22Rv1 (cell line): ENCODE measurements around the gene EXOSC1.

Source experiments
- H3K27ac ChIP-seq: fragments of 450-650 bp; 2 replicates; pipeline ENCODE4 v1.5.1; 2017
- ZFX ChIP-seq: fragments of 450-650 bp; IDR thresholded peaks from 2 replicates; pipeline ENCODE4 v1.6.1; 2017; ENCODE audit warnings: antibody characterized with exemption, borderline replicate concordance
- TF ChIP-seq, protein P1 (sequence below): fragments of 450-650 bp; IDR thresholded peaks from 2 replicates; pipeline ENCODE4 v1.5.1; 2017; ENCODE audit warnings: mild to moderate bottlenecking

EXOSC1 gene

GRCh38 chr10:97399843-97400545, 45.8 kb downstream of the EXOSC1 start:
- TF ChIP-seq ZFX: no peak
- TF ChIP-seq, protein P1, sequence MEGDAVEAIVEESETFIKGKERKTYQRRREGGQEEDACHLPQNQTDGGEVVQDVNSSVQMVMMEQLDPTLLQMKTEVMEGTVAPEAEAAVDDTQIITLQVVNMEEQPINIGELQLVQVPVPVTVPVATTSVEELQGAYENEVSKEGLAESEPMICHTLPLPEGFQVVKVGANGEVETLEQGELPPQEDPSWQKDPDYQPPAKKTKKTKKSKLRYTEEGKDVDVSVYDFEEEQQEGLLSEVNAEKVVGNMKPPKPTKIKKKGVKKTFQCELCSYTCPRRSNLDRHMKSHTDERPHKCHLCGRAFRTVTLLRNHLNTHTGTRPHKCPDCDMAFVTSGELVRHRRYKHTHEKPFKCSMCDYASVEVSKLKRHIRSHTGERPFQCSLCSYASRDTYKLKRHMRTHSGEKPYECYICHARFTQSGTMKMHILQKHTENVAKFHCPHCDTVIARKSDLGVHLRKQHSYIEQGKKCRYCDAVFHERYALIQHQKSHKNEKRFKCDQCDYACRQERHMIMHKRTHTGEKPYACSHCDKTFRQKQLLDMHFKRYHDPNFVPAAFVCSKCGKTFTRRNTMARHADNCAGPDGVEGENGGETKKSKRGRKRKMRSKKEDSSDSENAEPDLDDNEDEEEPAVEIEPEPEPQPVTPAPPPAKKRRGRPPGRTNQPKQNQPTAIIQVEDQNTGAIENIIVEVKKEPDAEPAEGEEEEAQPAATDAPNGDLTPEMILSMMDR: no peak
- peak overlapping the region; percentile 85 for H3K27ac ChIP-seq

GRCh38 chr10:97396056-97396455, 49.8 kb downstream of the EXOSC1 start:
- H3K27ac ChIP-seq: no peak overlapping the region
- no peak for TF ChIP-seq ZFX
- TF ChIP-seq, protein P1: no peak

DNA sequence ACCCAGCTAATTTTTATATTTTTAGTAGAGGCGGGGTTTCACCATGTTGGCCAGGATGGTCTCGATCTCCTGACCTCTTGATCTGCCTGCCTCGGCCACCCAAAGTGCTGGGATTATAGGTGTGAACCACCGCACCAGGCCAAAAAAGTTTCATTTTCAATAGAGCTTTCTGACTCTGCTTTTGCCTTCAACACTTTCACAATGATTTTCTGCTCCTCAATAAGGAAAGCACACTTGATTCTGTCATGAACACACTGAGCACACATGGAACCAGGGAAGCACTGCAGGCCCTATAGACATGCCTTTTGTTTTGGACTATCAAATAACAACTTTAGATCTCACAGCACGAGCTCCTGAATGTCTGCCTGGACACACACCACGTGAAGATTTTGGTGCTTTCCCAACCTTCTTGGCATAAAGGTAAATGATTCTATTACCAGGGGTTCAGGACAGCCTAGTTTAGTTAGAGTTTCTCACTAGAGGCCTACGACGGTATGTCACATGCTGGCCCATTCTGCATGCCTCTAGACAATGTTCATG, 52.7 kb downstream of the EXOSC1 start:
- TF ChIP-seq, protein P1: no peak
- no peak for TF ChIP-seq ZFX
- no peak overlapping the region for H3K27ac ChIP-seq

DNA sequence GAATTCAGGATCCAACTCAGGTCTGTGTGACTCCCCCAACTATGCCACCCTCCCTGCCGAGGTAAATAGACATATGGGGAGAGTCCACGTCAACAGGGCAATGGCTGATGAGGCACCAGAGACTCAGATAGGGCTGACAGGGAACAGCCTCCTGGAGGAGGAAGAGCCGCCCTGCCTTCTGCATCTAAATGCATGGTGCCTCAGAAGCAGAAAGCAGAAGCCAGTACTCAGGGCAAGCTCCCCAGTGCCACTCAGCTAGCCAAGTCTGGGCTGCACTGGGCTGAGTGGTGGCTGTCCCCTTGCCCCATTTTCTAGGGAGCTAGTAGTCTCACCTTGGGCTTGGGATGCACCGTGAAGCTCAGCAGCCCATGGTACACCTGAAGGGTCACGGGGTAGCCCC, 55.7 kb downstream of the EXOSC1 start:
- TF ChIP-seq ZFX: no peak
- TF ChIP-seq, protein P1: no peak
- no peak overlapping the region for H3K27ac ChIP-seq

DNA sequence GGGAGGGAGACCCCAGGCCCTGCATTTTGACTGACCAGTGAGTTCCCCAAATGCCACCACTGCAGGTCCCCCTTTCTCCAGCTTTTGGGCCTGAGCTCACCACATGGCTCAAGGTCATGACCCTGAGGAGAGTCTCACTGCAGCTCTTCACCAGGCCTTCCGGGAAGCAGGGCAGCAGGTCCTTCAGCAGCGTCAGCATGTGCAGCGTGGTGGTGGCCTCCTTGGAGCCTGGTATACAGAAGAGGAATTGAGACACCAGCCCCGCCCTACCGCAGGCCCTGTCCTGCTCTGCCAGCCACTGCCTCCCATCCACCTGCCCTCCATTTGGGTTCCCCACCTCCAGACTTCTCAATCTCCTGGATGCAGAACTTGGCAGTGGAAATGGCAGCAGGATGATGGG, 57.7 kb downstream of the EXOSC1 start:
- no peak overlapping the region for H3K27ac ChIP-seq
- TF ChIP-seq ZFX: no peak
- TF ChIP-seq, protein P1: no peak
